Peyer's patch (tissue), 4 donors: ENCODE results near the gene GLRX2. TPM values are rescaled to one million over a fixed set of nuclear protein-coding genes. Genes with fewer than 3 reads are reported as not detected.

Experiments
- DNase-seq, 3 donors: peaks; one replicate each; pipeline ENCODE4 v3.0.0-alpha.2; 2017 to 2019
- H3K27ac ChIP-seq, 4 donors: fragments of 200-600 bp; sonication (generic); one replicate each; pipeline ENCODE4 v1.5.1; 2016 to 2019
- H3K27me3 ChIP-seq, 2 donors: fragments of 200-600 bp; sonication (generic); one replicate each; pipeline ENCODE4 v1.5.1; 2019
- H3K36me3 ChIP-seq, 3 donors: fragments of 200-600 bp; sonication (generic); one replicate each; pipeline ENCODE4 v1.5.1; 2016 to 2019
- H3K4me1 ChIP-seq, 4 donors: fragments of 200-600 bp; sonication (generic); one replicate each; pipeline ENCODE4 v1.5.1; 2016 to 2019
- H3K4me3 ChIP-seq, 4 donors: fragments of 200-600 bp; sonication (generic); 1 replicate in 3 of 4; 2 replicates in 1 of 4; pipeline ENCODE4 v1.5.1; 2016 to 2019; ENCODE audit warnings: mild to moderate bottlenecking in 1 of 4
- H3K9me3 ChIP-seq, 4 donors: fragments of 200-600 bp; sonication (generic); one replicate each; pipeline ENCODE4 v1.5.1; 2016 to 2019; ENCODE audit warnings: mild to moderate bottlenecking in 1 of 4
- POLR2A ChIP-seq, 2 donors: fragments of 450-650 bp; IDR thresholded peaks; one replicate each; pipeline ENCODE4 v1.5.1; 2017; ENCODE audit warnings: antibody characterized with exemption in 2 of 2, mild to moderate bottlenecking in 2 of 2, moderate library complexity in 2 of 2
- total RNA-seq, 4 donors: library from RNA; depleted of rRNA; stranded (reverse); fragments of >200 nt; gene quantifications; one replicate each; pipeline ENCODE4 v1.1.0, GENCODE V29; 2016
- TF ChIP-seq, protein P1 (sequence below), 6 experiments: fragments of 450-650 bp in 4 of 6; fragments of 200-600 bp in 2 of 6; sonication (generic) in 1 of 6; IDR thresholded peaks; one replicate each; pipeline ENCODE4 v1.5.1; 2017 to 2019; ENCODE audit warnings: antibody characterized with exemption in 6 of 6, mild to moderate bottlenecking in 3 of 6, moderate library complexity in 1 of 6

GLRX2 gene
- total RNA-seq, 4 donors from 2014 or later = 3.3 to 12.4 (median 7.5) TPM

DNA sequence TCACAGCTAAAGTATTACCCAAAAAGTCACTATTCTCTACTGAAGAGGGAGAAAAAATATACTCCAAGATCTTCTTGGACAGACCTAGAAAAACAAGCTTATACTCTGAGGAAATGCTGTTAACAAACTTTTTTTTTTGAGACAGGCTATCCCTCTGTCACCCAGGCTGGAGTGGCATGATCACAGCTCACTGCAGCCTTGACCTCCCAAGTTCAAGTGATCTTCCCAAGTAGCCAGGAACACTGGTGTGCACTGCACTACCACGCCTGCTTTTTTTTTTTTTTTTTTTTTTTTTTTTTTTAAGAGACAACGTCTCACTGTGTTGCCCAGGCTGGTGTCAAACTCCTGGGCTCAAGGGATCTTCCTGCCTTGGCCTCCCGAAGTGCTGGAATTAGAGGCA is 17.3 kb downstream of the GLRX2 start:
- peaks cover 0 to 49% (median 0%) of the 10 kb centered on the region in 3 donors for H3K36me3 ChIP-seq
- no peaks in the 10 kb centered on the region for H3K9me3 ChIP-seq
- no peaks in the 10 kb centered on the region for H3K27me3 ChIP-seq
- TF ChIP-seq, protein P1, sequence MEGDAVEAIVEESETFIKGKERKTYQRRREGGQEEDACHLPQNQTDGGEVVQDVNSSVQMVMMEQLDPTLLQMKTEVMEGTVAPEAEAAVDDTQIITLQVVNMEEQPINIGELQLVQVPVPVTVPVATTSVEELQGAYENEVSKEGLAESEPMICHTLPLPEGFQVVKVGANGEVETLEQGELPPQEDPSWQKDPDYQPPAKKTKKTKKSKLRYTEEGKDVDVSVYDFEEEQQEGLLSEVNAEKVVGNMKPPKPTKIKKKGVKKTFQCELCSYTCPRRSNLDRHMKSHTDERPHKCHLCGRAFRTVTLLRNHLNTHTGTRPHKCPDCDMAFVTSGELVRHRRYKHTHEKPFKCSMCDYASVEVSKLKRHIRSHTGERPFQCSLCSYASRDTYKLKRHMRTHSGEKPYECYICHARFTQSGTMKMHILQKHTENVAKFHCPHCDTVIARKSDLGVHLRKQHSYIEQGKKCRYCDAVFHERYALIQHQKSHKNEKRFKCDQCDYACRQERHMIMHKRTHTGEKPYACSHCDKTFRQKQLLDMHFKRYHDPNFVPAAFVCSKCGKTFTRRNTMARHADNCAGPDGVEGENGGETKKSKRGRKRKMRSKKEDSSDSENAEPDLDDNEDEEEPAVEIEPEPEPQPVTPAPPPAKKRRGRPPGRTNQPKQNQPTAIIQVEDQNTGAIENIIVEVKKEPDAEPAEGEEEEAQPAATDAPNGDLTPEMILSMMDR (IDR thresholded peaks at IDR 0.05) = no peak
- no peak for TF ChIP-seq POLR2A (IDR thresholded peaks at IDR 0.05)
- no peaks in the 10 kb centered on the region for H3K4me1 ChIP-seq
- DNase-seq = no peak
- H3K27ac ChIP-seq = no peak overlapping the region
- no peak overlapping the region for H3K4me3 ChIP-seq

DNA sequence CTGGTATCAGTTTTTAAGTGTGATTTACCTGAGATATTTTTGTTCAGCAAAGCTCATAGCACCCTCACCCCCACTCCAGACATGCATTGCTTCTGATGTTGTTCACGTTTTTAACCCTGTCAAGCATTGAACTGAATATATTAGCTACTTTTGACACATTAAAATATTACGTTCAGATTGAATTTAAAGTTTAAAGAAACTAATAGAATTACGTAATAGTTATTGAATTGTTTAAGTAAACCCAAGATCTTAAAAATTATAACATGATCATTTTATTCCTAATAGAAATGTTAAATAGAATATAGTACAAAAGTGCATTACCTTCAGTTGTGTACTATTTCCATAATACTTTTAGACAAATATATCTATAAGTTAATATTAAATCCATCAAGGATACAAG is 18.9 kb downstream of the GLRX2 start:
- DNase-seq = no peak
- Histone ChIP-seq H3K27me3 (no peaks in the 10 kb centered on the region), H3K36me3 (peaks cover 0 to 58% (median 0%) of the 10 kb centered on the region in 3 donors), H3K27ac (no peak overlapping the region), H3K9me3 (no peaks in the 10 kb centered on the region), H3K4me3 (no peak overlapping the region), H3K4me1 (no peaks in the 10 kb centered on the region)
- no peak for TF ChIP-seq POLR2A (IDR thresholded peaks at IDR 0.05)
- TF ChIP-seq, protein P1 (IDR thresholded peaks at IDR 0.05) = no peak

DNA sequence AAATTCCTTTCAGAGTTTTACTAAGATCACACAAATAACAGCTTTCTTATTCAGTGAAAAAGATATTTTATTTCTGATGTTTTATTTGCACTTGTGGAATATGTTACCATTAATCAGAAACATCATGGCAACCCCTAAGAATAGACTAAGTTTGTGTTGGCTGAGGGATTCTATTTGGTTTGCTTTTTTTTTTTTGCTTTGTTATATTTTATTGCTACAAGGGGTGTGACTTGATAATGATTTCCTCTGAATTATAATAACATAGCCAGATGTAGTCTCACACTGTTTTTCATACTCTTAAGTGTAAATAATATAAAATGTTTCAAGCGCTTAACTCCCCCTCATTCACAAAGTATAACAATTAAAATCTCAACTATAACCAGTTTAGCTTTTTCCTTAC is 20.0 kb downstream of the GLRX2 start:
- no peak for DNase-seq
- no peaks in the 10 kb centered on the region for H3K9me3 ChIP-seq
- no peak for TF ChIP-seq POLR2A (IDR thresholded peaks at IDR 0.05)
- H3K36me3 ChIP-seq = peaks cover 0 to 58% (median 0%) of the 10 kb centered on the region in 3 donors
- H3K27ac ChIP-seq = no peak overlapping the region
- no peaks in the 10 kb centered on the region for H3K27me3 ChIP-seq
- H3K4me1 ChIP-seq = no peaks in the 10 kb centered on the region
- no peak overlapping the region for H3K4me3 ChIP-seq

DNA sequence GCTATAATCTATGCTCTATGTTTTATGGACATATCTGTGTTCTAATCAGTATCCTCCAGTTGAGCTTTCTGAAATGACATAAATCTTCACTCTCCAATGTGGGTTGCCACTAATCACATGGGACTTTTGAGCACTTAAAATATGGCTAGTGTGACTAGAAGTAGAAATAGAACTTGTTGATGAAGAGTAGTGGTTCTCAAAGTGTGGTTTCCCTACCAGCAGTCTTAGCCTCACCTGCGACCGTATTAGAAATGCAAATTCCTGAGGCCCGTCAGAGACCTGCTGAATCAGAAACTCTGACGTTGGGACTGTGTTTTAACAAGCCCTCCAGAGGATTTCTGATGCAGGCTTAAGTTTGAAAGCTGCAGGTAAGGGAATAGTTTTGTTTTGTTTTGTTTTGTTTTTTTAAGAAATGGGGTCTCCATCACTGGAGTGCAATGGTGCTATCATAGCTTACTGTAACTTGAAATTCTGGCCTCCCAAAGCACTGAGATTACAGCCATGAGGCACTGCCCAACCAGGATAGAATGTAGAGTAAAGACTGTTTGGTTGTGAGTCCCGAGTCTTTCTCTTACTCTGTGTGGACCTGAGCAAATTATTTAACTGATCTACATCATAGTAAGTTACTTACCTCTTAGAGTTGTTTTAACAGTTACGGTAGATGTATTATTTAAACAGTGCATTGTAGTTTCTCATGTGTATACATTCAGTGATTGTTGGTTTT is 21.7 kb downstream of the GLRX2 start:
- no peak overlapping the region for H3K27ac ChIP-seq
- TF ChIP-seq, protein P1 (IDR thresholded peaks at IDR 0.05) = no peak
- TF ChIP-seq POLR2A (IDR thresholded peaks at IDR 0.05) = no peak
- no peaks in the 10 kb centered on the region for H3K4me1 ChIP-seq
- no peak for DNase-seq
- peaks cover 0 to 66% (median 0%) of the 10 kb centered on the region in 3 donors for H3K36me3 ChIP-seq
- H3K4me3 ChIP-seq = no peak overlapping the region
- H3K9me3 ChIP-seq = no peaks in the 10 kb centered on the region
- H3K27me3 ChIP-seq = no peaks in the 10 kb centered on the region

DNA sequence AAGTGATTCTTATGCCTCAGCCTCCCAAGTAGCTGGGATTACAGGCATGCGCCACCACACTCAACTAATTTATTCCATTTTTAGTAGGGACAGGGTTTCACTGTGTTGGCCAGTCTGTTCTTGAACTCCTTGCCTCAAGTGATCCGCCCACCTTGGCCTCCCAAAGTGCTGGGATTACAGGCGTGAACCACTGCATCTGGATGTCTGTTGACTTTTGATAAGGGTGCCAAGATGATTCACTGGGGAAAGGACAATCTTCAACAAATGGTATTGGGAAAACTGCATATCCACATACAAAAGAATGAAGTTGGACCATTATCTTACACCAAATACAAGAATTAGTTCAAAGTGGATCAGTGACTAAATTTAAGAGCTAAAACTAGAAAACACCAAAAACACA is 26.0 kb downstream of the GLRX2 start:
- Histone ChIP-seq H3K27me3 (no peaks in the 10 kb centered on the region), H3K36me3 (peaks cover 0 to 71% (median 0%) of the 10 kb centered on the region in 3 donors), H3K4me1 (no peaks in the 10 kb centered on the region), H3K27ac (no peak overlapping the region), H3K4me3 (no peak overlapping the region), H3K9me3 (no peaks in the 10 kb centered on the region)
- DNase-seq = no peak
- TF ChIP-seq POLR2A (IDR thresholded peaks at IDR 0.05) = no peak
- TF ChIP-seq, protein P1 (IDR thresholded peaks at IDR 0.05) = no peak

DNA sequence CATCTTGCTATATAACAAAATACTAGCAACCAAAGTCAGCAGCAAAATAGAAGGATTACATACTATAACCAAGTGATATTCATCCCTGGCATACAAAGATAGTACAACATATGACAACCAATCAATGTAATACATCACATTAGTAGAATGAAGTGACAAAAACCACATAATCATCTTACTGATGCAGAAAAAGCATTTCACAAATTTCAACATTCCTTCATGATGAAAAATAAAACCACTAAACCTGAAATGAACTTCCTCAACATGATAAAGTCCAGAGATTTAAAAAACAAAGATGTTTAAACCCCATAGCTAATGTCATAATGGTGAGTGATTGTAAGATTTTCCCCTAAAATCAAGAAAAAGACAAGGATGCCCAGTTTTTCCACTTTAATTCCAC is 27.2 kb downstream of the GLRX2 start:
- no peak for DNase-seq
- H3K4me3 ChIP-seq = no peak overlapping the region
- TF ChIP-seq, protein P1 (IDR thresholded peaks at IDR 0.05) = no peak
- no peak for TF ChIP-seq POLR2A (IDR thresholded peaks at IDR 0.05)
- H3K36me3 ChIP-seq = peaks cover 0 to 59% (median 0%) of the 10 kb centered on the region in 3 donors
- no peaks in the 10 kb centered on the region for H3K27me3 ChIP-seq
- H3K27ac ChIP-seq = no peak overlapping the region
- no peaks in the 10 kb centered on the region for H3K4me1 ChIP-seq
- H3K9me3 ChIP-seq = no peaks in the 10 kb centered on the region
